HG02938 (cell line): ENCODE data around the gene DTNBP1.

Source experiments
- ATAC-seq: cut with Tn5 transposase; IDR thresholded peaks from one replicate; pipeline ENCODE4 v1.9.1; 2021; ENCODE audit warnings: mild to moderate bottlenecking, moderate library complexity; ENCODE audit not compliant: unreplicated experiment

DTNBP1 gene

GRCh38 chr6:15594512-15595259, 68.1 kb downstream of the DTNBP1 start:
- no peak for ATAC-seq

- no peak for ATAC-seq
Observed at GRCh38 chr6:15593798-15594197, 69.0 kb downstream of the DTNBP1 start.

- no peak for ATAC-seq
Observed at GRCh38 chr6:15592610-15593009, 70.2 kb downstream of the DTNBP1 start.

- ATAC-seq = no peak
Observed at GRCh38 chr6:15588971-15589634, 73.7 kb downstream of the DTNBP1 start.

- no peak for ATAC-seq
Observed at GRCh38 chr6:15586503-15586902, 76.3 kb downstream of the DTNBP1 start.

GRCh38 chr6:15585760-15586214, 77.0 kb downstream of the DTNBP1 start:
- ATAC-seq = no peak

- no peak for ATAC-seq
Observed at GRCh38 chr6:15582499-15582898, 80.3 kb downstream of the DTNBP1 start.

GRCh38 chr6:15581751-15582150, 81.1 kb downstream of the DTNBP1 start:
- no peak for ATAC-seq

- no peak for ATAC-seq
Observed at GRCh38 chr6:15580326-15580725, 82.5 kb downstream of the DTNBP1 start.

GRCh38 chr6:15578716-15579391, 84.0 kb downstream of the DTNBP1 start:
- ATAC-seq = no peak

GRCh38 chr6:15577550-15578171, 85.2 kb downstream of the DTNBP1 start:
- ATAC-seq = no peak

GRCh38 chr6:15577106-15577505, 85.7 kb downstream of the DTNBP1 start:
- ATAC-seq = no peak

GRCh38 chr6:15575357-15576033, 87.3 kb downstream of the DTNBP1 start:
- ATAC-seq = no peak

- ATAC-seq = no peak
Observed at GRCh38 chr6:15574486-15574885, 88.3 kb downstream of the DTNBP1 start.

- no peak for ATAC-seq
Observed at GRCh38 chr6:15574023-15574422, 88.8 kb downstream of the DTNBP1 start.

- no peak for ATAC-seq
Observed at GRCh38 chr6:15573384-15573783, 89.4 kb downstream of the DTNBP1 start.

GRCh38 chr6:15572296-15573016, 90.4 kb downstream of the DTNBP1 start:
- no peak for ATAC-seq

- no peak for ATAC-seq
Observed at GRCh38 chr6:15570171-15570570, 92.7 kb downstream of the DTNBP1 start.

GRCh38 chr6:15569035-15569995, 93.5 kb downstream of the DTNBP1 start:
- no peak for ATAC-seq
